T47D (cell line): Measurements from ENCODE around the gene LRRC15.

Experiments
- DNase-seq, 2 experiments: peaks; one replicate each; pipeline versions ENCODE4 v3.0.0 to v3.0.0-alpha.2; 2011 to 2012; ENCODE audit warnings: low read depth in 1 of 2, low spot score in 1 of 2
- JUND ChIP-seq: IDR thresholded peaks from 2 replicates; pipeline ENCODE4 v1.6.1; 2012; ENCODE audit warnings: low read depth
- in situ Hi-C: cut with HindIII; loops from 2 replicates; pipeline ENCODE4 v1.10.0; 2016; ENCODE audit warnings: low sequenced_read_pairs, low pct_unique_long_range_greater_than_20kb

The LRRC15 gene

GRCh38 chr3:194314388-194315068 lies 55.0 kb downstream of the LRRC15 start:
- no peak for TF ChIP-seq JUND
- no peak for DNase-seq
- in situ Hi-C loops: no loop called here

DNA sequence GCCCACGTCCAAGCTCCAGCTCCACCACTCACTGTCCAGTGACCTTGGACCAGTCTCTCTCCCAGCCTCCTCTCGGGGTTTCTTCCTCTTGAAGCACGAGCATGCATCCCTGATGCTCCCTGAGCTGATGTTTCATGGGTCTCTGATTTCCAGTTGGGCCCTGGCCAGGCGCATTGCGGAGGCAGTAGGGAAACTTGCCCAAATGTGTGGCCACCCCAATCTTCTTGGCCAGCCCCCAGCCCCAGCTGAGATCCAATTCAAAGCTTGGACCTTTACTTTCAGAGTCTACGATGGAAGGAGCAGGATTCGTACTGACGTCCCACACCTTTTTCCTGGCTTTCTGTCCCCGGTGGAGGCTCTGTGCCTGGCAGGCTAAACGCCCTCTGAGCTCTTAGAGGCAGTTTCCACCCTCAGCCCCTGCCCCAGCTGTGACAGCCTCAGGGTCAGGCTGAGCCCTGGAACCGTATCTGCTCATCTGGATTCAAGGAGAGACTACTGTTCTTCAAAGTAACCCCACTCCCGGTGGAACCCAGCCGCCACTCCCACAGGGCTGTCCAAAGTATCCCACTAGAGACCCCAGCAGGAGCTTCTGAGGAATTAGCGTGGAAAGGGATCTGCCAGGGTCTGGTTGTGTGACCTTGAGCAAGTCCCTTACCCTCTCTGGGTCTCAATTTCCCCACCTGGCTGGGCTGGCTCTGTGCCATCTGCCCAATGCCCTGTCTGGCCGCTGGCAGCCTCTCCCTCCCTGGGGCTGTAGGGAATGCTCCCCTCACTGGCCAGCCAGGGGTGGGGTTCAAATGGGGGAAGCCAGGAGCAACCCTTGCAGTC lies 55.8 kb downstream of the LRRC15 start:
- peak in 1 of 2 experiments; percentile 65 for DNase-seq
- TF ChIP-seq JUND: no peak
- in situ Hi-C loops: no loop called here

- no peak for TF ChIP-seq JUND
- in situ Hi-C loops: no loop called here
- peak in 1 of 2 experiments; percentile 95 for DNase-seq
These were observed 56.7 kb downstream of the LRRC15 start for GRCh38 chr3:194312743-194313281.

GRCh38 chr3:194312186-194312742 lies 57.3 kb downstream of the LRRC15 start:
- DNase-seq: peak in 1 of 2 experiments; percentile 90
- no peak for TF ChIP-seq JUND
- in situ Hi-C loops: no loop called here

- in situ Hi-C loops: no loop called here
- DNase-seq: no peak
- TF ChIP-seq JUND: no peak
These were observed 58.5 kb downstream of the LRRC15 start for GRCh38 chr3:194311000-194311399.

GRCh38 chr3:194310060-194310835 lies 59.3 kb downstream of the LRRC15 start:
- TF ChIP-seq JUND: no peak
- in situ Hi-C loops: no loop called here
- DNase-seq: no peak

DNA sequence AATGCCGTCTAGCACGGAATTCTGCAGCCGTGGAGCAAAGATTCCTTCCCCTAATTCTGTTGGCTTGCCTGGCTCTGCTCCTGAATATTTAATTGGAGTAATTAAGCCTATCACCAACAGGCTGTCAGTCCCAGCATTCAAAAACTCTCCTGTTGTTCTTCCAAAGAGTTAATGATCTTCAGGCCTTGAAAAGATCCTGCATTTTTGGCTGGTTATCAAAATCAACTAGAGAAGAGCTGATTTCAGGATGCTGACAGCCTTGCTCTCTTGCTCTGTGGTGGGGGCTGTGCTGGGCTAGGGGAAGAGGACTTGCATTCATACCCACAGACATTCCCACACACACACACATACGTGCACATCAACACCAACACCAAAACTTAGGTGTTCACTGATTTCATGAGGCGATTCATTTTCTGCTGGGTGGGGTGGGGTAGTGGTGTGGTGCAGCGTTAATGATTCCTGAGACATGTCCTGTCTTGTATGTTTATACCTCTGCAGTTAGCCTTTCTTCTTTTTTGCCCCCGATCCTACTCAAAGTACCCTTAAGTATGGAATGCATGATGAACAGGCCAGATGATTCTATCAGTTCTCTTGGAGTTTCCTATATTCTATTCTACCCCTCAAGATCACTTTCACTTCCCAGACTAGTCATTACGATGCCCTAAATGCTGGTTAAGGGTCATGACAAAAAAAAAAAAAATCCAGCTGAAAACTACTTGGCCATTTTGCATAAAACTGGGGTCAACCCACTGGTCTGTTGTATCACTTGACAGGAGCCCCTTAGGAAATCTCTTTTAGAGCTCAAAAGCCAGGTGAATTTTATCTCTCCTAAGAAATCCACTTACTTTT lies 60.7 kb downstream of the LRRC15 start:
- DNase-seq: no peak
- in situ Hi-C loops: no loop called here
- TF ChIP-seq JUND: no peak

GRCh38 chr3:194307849-194308248 lies 61.7 kb downstream of the LRRC15 start:
- no peak for TF ChIP-seq JUND
- in situ Hi-C loops: no loop called here
- no peak for DNase-seq

DNA sequence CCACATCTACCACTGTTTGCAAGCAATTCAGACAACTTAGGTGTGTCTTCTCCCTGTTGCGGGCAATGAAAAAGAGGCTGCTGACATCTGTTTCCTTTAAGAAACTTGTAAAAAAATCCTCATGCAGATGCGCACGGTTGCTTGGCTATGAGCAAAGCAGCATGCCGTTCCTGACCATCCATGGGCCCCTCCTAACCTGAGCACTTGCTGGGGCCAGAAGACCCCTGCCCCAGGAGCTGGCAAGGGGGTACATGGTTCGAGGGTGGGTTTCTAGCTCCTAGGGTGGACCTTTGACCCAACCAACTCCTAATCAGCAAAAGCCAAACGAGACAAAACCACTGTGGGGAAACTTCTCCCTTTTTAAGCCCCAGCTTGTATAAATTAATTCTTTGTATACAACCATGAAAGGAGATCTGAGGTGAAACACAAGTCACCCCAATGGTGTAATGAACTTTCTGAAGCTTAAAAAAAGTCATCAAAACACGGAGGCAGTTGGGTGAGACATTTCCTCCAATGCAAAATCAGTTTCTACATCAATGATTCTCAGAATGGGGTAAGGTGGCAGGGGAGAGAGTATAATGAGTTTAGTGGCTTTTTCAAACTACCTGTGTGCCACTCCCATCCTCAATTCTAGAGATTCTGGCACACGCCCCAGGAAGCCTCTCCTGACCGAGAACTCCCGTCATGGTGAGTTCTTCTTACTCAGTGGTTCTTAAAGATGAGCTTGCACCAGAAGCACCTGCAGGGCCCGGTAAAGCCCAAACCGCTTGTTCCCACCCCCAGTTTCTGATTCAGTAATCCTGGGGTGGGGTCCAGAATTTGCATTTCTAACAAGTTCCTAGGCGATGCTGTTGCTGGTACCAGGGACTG lies 62.5 kb downstream of the LRRC15 start:
- DNase-seq: no peak
- in situ Hi-C loops: no loop called here
- TF ChIP-seq JUND: no peak

DNA sequence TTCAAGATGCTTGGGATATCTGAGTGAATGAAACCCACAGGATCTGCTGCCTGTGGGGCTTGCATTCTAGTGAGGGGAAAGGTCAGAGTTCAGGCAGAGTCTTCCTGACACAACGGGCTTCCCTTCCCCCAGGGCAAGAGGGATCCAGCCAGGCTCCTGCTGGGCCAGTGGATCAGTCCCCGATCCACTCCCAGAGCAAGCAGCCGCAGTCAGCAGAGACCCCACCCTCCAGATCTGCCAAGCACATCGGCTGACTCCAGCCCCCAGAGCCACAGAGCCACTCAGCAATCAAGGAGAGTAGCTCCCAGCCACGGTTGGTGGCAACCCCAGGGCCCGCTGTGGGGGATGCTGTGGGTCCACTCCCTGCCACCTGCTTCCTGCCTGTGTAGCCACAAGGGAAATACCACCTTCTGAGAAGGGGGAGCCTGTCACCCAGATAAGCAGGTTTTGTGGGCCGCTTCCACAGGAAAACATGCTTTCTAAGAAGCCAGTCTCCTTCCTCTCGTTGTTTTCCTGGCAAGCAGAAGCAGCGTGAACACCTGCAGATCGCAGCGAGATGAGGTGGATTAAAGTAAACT lies 63.3 kb downstream of the LRRC15 start:
- TF ChIP-seq JUND: no peak
- in situ Hi-C loops: no loop called here
- DNase-seq: no peak
